Tongue (tissue), 2 donors: ENCODE measurements around the gene PDE4DIP. TPM values are rescaled to one million over a fixed set of nuclear protein-coding genes. Genes with fewer than 3 reads are reported as not detected.
A peak's percentile ranks its signal among the peaks of the same experiment; 100 is the strongest.
"Not testable (repeated sequence)": the region's sequence is repeated elsewhere in the genome, so short reads cannot be mapped to it uniquely, and the experiment has no call there.

Experiments used
- DNase-seq: peaks from one replicate; pipeline ENCODE4 v3.0.0-alpha.2; 2015
- total RNA-seq: library from RNA; depleted of rRNA; stranded (reverse); fragments of >200 nt; gene quantifications from one replicate; pipeline ENCODE4 v1.2.3, GENCODE V29; 2014

The PDE4DIP gene
- total RNA-seq, 1 donor from 2014 or later: 1,550 TPM

GRCh38 chr1:148921047-148921446 is 76.8 kb downstream of the PDE4DIP start:
- not testable (repeated sequence) for DNase-seq

DNA sequence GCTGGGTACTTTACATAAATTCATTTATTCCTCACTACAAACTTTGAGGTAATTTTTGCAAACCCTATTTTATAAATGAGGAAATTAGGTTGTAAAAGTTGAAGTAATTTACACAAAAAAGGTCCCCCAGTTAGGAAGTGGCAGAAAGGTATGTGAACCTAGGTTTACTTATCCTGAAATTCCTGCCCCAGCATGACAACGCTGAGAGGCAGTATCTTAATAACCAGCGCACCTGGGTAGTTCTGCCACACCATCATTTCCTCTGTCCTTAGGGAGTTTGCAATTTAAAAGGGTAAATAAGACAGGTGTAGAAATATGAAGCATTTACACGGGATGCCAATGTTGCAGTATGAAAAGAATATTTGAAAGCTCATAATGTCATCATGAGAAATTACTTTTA is 79.6 kb downstream of the PDE4DIP start:
- DNase-seq: not testable (repeated sequence)

DNA sequence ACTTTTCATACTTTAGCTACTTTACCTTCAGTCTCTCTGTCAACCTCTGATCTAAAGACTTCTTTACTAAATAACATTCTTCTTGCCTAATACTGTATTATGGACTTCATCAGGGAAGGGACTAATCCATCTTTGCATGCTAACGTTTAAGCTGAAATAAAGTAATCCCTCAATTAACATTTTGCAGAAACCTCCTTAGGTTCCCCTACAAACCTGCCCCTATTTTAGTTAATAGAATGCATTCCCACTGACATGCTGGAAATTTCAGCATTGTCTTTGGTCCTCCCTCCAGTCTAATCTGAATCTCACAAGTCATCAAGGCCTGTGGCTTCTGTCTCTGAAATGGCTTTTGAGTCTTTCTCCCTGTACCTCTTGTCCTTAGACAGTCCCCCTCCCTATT is 83.4 kb downstream of the PDE4DIP start:
- not testable (repeated sequence) for DNase-seq

DNA sequence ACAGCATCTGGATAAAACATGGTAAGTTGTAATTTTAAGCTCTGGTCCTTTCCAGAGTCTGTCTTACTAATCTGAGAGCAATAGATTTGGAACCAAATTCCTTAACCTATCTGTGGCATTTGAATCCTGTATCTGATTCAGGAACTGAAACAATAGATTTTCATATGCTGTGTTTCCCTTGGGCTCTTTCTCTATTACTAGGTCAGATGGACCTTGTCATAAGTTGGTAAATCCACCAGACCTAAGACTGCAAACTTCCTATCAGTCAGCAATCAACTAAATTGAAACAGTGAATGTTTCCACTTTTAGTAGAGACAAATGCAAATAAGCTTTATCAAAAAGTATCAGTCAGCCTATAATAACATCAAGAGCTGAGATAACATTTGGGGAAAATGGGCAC is 85.0 kb downstream of the PDE4DIP start:
- DNase-seq: not testable (repeated sequence)

DNA sequence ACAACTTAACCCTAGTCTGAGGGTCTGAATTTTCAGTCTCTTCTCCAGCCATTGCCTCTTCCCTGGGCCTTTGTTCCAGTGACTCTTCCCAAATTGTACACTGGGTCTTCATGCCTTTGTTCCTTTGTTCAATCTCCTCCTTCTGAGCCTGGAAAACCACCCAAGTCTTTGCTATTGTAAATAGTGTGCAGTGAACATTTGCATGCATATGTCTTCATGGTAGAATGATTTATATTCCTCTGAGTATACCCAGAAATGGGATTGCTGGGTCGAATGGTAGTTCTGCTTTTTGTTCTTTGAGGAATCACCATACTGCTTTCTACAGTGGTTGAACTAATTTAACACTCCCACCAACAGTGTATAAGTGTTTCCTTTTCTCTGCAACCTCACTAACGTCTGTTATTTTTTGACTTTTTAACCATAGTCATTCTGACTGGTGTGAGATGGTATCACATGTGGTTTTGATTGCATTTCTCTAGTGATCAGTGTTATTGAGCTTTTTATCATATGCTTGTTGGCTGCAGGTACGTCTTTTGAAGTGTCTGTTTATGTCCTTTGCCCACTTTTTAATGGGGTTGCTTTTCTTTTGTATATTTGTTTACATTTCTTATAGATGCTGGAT is 91.3 kb downstream of the PDE4DIP start:
- DNase-seq: not testable (repeated sequence)

GRCh38 chr1:148942906-148943305 is 98.7 kb downstream of the PDE4DIP start:
- DNase-seq: not testable (repeated sequence)

DNA sequence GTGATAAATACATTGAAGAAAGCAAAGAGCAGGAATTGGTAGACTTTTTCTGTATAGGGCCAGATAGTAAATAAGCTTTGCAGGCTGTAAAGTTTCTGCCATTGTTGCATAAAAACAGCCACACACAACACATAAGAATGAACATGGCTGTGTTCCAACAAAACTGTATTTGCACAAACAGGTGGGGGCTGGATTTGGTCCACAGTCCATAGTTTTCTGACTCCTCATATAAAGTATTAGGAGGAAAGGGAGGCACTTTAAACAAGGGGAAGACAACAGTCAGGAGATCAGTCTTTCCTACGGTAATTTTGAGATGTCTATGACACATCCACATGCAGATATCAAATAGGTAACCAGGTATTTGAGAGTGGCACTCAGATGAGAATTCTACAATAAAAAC is 100.9 kb downstream of the PDE4DIP start:
- not testable (repeated sequence) for DNase-seq

DNA sequence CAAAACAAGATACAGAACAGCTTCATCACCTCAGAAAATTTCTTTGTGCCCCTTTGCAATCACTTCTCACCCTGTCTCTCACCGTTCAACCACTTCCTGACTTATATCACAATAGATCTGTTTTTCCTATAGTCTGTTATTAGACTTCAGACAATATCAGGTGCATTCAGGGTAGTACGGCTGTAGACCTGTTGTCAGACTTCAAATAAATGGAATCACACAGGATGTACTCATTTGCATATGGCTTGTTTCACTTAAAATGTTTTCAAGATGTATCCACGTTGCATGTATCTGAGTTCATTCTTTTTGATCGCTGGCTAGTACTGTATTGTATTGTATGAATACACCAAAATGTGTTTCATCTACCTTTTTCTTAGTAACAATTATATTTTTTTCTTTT is 104.5 kb downstream of the PDE4DIP start:
- DNase-seq: not testable (repeated sequence)

DNA sequence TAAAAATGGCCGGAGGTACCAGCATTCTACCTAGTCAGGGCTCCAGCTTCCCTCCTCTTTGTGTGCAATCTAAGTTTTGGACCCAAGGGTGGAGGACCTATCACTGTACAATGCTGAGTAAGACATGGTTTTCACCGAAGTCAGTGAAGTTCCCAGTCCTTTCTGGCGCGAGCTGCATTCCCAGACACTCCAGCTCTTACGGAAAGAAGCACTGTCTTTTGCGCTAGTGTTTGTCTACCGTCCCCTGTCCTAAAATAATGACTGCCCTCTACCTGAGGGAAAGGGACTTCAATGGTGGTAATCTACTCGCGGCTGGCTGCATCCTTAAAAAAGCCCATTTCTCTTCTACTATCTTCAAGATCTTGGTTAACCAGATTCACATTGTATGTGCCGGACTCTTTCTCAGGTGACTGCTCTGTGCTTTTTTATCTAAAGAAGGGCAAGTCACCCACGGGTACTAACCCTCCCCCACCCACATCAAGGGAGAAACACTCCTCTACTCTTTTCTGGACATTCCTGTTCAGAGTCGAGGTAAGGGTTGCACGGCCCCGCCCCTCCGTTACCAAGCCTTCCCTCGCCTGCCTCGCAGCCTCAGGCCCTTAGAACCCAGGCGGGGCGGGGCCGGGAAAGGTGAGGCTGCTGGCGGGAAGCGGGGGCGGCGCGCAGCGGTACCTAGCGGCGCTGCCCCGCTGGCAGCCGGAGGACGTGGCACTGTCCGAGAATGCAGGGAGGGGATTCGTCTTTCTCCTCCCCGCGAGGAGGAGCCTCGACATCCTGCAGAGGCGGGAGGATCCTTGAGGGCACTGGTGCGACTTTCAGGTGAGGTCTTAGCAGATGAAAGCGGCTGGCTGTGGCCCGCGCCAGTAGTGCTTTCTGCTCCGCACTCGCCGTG is 107.4 kb downstream of the PDE4DIP start:
- DNase-seq: peak; percentile 88

- not testable (repeated sequence) for DNase-seq
Measured at GRCh38 chr1:148952253-148952937, 108.2 kb downstream of the PDE4DIP start.

DNA sequence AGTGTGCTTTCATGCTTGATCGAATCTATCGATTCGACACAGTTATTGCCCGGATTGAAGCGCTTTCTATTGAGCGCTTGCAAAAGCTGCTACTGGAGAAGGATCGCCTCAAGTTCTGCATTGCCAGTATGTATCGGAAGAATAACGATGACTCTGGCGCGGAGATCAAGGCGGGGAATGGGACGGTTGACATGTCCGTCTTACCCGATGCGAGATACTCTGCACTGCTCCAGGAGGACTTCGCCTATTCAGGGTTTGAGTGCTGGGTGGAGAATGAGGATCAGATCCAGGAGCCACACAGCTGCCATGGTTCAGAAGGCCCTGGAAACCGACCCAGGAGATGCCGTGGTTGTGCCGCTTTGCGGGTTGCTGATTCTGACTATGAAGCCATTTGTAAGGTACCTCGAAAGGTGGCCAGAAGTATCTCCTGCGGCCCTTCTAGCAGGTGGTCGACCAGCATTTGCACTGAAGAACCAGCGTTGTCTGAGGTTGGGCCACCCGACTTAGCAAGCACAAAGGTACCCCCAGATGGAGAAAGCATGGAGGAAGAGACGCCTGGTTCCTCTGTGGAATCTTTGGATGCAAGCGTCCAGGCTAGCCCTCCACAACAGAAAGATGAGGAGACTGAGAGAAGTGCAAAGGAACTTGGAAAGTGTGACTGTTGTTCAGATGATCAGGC is 108.8 kb downstream of the PDE4DIP start:
- peak; percentile 32 for DNase-seq

- DNase-seq: not testable (repeated sequence)
Measured at GRCh38 chr1:148953730-148954129, 109.5 kb downstream of the PDE4DIP start.

- not testable (repeated sequence) for DNase-seq
Measured at GRCh38 chr1:148958343-148958742, 114.1 kb downstream of the PDE4DIP start.

- DNase-seq: not testable (repeated sequence)
Measured at GRCh38 chr1:148960212-148961000, 116.2 kb downstream of the PDE4DIP start.

DNA sequence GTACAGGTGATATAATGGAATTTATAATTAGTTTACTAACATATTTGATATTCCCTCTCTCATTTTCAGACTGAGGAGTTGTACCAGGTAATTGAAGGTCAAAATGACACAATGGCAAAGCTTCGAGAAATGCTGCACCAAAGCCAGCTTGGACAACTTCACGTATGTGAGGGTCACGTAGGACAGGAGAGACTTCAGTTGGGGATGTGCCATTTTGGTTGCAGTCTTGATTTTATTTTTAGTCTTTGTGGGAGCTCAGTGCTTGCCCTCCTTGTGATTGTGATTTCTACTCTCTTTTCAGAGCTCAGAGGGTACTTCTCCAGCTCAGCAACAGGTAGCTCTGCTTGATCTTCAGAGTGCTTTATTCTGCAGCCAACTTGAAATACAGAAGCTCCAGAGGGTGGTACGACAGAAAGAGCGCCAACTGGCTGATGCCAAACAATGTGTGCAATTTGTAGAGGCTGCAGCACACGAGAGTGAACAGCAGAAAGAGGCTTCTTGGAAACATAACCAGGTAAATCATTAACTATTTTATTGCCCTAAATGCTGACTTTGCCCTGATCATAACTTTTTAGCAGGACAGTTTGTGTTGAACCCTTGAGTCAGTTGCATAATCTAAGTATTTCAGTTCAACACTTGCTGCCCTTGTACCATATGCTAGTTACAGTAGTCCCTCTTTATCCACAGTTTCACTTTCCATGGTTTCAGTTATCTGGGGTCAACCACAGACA is 118.1 kb downstream of the PDE4DIP start:
- not testable (repeated sequence) for DNase-seq

DNA sequence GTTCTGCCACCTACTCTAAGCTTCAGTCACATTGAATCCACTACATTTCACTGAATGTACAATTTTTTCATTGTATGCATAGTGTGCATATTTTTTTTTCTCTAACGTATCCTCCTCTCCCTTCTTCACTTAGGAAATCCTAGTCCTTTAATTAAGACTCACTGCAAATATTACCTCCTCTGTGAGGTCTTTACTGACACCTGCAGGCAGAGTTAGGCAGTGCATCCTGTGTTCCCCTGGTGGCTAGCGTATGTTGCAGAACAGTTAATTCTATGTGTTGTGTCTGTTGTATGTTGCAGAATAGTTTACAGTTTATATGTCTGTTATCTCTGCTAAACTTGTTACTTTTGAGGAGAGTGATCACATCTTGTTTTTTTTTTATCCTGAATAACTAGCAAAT is 121.9 kb downstream of the PDE4DIP start:
- DNase-seq: not testable (repeated sequence)

GRCh38 chr1:148967580-148967979 is 123.4 kb downstream of the PDE4DIP start:
- DNase-seq: not testable (repeated sequence)

GRCh38 chr1:148968682-148969081 is 124.5 kb downstream of the PDE4DIP start:
- DNase-seq: not testable (repeated sequence)

DNA sequence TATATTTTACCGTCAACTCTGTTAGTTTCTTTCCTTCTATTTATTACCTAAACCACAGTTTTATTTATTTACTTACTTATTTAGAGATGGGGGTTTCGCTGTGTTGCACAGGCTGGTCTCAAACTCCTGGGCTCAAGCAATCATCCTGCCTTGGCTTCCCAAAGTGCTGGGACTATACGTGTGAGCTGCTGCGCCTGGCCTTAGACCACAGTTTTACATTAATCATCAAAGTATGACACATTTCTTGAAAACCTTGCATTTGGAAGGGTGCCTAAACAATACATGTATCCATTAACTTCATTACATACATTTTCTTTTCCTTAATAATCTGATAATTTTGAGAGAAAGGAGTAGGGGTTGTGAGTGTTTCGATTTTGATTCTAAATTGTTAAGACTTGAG is 124.9 kb downstream of the PDE4DIP start:
- not testable (repeated sequence) for DNase-seq

DNA sequence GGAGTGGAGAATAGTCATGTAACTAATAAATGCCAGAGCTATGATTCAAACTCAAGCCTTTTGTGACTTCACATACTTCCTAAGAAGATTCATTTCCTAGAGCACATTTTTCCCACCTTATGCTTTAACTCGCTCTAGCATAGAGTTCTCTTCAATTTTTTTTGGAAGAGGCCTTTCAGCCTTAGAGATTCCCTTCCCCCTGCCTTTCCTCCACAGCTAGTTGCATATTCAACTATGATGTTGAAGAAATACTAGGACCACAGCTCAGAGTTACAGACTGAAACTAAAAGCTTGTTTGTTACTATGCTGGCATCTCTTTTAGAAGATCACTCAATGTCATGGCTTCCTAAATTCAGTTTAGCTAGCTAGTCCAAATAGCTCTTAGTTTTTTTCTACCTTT is 131.2 kb downstream of the PDE4DIP start:
- not testable (repeated sequence) for DNase-seq
